Measurements from ENCODE around the gene IREB2.
"Not testable (repeated sequence)": the region's sequence is repeated elsewhere in the genome, so short reads cannot be mapped to it uniquely, and the experiment has no call there.

The IREB2 gene

GRCh38 chr15:78407608-78408354 lies 30.2 kb upstream of the IREB2 start:
- no peak for DNase-seq

- DNase-seq: no peak
Observed at GRCh38 chr15:78408355-78408640, 29.7 kb upstream of the IREB2 start.

GRCh38 chr15:78408961-78409360 lies 29.1 kb upstream of the IREB2 start:
- DNase-seq: no peak

- DNase-seq: no peak
Observed at GRCh38 chr15:78411061-78411460, 27.0 kb upstream of the IREB2 start.

- no peak for DNase-seq
Observed at GRCh38 chr15:78414621-78415250, 23.3 kb upstream of the IREB2 start.

GRCh38 chr15:78415284-78415683 lies 22.7 kb upstream of the IREB2 start:
- DNase-seq: no peak

GRCh38 chr15:78417754-78418630 lies 20.0 kb upstream of the IREB2 start:
- DNase-seq: no peak

- DNase-seq: no peak
Observed at GRCh38 chr15:78418686-78419085, 19.3 kb upstream of the IREB2 start.

- DNase-seq: no peak
Observed at GRCh38 chr15:78419367-78419766, 18.6 kb upstream of the IREB2 start.

- DNase-seq: no peak
Observed at GRCh38 chr15:78420220-78420619, 17.8 kb upstream of the IREB2 start.

- DNase-seq: no peak
Observed at GRCh38 chr15:78420766-78421165, 17.2 kb upstream of the IREB2 start.

GRCh38 chr15:78421238-78421965 lies 16.6 kb upstream of the IREB2 start:
- DNase-seq: no peak

- peak; percentile 6 to 63 (median 46) for DNase-seq
Observed at GRCh38 chr15:78422571-78423340, 15.3 kb upstream of the IREB2 start.

- no peak for DNase-seq
Observed at GRCh38 chr15:78424673-78425072, 13.3 kb upstream of the IREB2 start.

- DNase-seq: no peak
Observed at GRCh38 chr15:78425643-78426042, 12.4 kb upstream of the IREB2 start.

- no peak for DNase-seq
Observed at GRCh38 chr15:78426300-78426699, 11.7 kb upstream of the IREB2 start.

GRCh38 chr15:78427953-78428352 lies 10.1 kb upstream of the IREB2 start:
- no peak for DNase-seq

- DNase-seq: no peak
Observed at GRCh38 chr15:78429477-78429876, 8.5 kb upstream of the IREB2 start.

- no peak for DNase-seq
Observed at GRCh38 chr15:78431955-78432354, 6.1 kb upstream of the IREB2 start.

GRCh38 chr15:78432664-78433063 lies 5.4 kb upstream of the IREB2 start:
- no peak for DNase-seq

- DNase-seq: no peak
Observed at GRCh38 chr15:78434134-78434533, 3.9 kb upstream of the IREB2 start.

GRCh38 chr15:78434711-78435110 lies 3.3 kb upstream of the IREB2 start:
- DNase-seq: not testable (repeated sequence)
